ENCODE data around the gene APP.

Gene APP

DNA sequence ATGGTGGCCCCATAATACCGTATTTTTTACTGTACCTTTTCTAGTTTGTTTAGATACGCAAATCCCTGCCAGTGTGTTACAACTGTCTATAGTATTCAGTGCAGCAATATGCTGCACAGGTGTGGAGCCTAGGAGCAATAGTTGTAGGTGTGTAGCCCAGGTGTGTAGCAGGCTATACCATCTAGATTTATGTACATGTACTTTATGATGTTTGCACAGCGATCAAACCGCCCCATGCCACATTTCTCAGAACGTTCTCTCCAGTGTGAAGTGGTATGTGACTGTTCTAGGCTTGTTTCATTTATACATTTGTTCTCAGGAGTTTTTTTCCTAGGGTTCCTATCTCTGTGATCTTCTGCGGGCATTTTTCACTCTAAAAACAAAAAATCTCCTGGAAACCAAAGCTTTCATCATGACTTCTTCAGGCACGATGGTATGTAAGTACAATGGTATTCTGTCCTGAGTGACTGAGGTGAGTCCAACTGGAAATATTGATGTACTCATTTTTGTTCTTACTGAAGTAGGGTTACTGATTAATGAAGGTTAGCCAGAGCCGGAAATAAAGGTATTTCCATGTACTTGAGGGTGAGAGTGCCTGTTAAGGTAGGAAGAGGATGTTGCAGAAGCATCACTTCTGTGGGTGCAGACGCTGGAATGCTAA, 282.8 kb downstream of the APP start:
- in situ Hi-C loops (cut with HindIII; ENCODE audit: low sequenced_read_pairs): no loop called here

DNA sequence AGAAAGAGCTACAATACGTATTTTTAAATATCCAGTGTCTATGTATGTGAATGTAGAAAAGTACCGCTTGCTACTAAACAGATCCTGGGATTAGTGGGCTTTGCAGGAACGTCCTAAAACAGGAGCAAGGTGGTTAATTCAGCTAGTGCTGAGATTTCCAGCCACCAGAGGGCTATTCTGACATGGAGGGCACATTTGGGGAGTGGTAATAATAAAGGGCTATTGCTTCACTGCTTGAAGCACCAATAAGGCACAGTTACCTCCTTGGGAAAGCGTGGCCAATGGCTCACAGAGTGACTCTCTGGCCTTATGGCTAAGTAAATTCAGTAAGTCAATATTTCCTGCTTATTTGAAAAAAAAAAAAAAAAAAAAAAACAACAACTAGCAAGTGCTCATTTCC, 283.4 kb downstream of the APP start:
- in situ Hi-C loops (cut with HindIII; ENCODE audit: low sequenced_read_pairs): no loop called here

DNA sequence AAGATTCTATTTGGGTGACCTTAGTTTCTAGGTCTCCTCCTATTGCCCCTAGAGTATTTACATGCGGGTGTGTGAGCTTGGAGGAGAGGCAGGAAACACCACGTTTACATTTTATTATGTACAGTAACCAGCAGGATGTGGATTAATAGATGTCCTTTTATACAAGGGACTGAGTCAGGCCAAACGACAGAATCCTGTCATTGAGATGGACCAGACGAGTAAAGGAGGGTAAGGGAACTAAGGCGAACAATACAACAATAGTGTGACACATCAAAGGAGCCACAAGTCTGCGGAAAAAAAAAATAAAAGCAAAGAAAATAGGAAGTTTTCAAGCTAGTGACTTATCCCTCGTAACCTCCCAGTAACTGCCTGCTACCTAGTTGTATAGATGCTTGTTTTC, 284.7 kb downstream of the APP start:
- in situ Hi-C loops (cut with HindIII; ENCODE audit: low sequenced_read_pairs): no loop called here

DNA sequence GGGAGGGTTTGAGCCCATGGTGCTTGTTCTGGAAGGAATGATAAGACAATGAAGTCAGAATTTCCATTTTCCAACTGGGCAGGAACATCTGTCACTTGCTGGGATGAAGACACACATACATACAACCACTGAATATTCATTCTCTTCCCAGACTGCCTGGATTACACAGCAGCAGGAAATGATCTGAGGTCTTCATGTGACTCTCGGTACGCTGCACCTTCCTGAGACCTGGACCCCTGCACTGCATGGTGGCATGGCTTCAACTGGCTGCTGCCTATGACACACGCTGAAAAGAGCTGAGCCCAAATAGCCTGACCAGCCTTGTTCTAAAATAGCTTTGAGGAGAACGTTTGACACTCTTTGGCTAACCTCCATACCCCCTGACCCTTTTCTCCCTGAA, 285.2 kb downstream of the APP start:
- in situ Hi-C loops (cut with HindIII; ENCODE audit: low sequenced_read_pairs): no loop called here

DNA sequence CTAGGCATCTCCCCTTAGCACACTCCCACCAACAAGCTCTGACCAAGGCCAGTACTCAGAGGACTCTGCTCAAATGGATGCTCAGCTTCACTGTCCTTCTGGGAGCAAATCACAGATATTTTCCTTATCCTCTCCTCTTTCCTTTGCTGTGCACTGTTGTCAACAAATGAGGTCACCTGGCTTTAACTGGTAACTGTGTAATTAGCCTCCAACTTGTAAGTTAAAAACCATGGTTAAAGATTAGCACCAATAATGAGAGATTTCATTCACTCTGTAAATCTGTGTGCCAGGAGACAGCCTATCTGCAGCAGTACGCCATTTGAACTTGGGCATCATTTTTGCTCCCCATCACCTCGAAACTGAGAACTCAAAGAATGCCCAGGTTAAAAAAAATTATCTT, 286.3 kb downstream of the APP start:
- in situ Hi-C loops (cut with HindIII; ENCODE audit: low sequenced_read_pairs): no loop called here

DNA sequence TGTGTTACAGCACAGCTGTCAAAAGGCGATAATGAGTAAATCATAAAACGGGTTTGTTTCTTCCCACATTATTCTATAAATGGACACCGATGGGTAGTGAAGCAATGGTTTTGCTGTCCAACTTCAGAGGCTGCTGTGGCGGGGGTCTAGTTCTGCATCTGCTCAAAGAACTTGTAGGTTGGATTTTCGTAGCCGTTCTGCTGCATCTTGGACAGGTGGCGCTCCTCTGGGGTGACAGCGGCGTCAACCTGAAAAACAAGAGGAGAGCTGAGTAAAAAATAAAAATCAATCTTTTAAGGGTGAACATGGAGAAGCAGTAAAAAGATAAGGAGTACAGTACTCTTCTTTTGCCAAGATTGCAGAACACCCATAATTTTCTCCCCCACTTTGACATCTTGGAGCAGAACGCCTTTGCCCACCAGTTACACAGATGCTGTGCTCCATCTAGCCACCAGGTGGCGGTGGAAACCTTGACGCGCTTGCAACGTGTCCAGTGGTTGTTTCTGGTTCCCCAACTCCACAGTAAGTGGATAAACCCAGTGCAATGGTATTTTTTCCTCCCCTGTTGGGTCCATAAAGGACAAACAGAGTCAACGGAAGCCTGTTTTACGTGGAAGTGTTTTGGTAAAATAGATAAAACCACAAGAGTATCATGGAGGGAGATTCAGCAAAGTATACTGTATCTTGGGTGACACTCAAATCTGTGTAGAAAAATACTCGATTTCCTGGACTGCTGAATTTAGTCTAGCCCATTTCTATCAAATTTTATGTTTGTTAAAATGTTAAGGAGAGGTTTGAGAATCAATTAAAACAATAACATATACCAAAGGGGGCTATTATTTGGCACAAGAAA, 288.8 kb downstream of the APP start:
- in situ Hi-C loops (cut with HindIII; ENCODE audit: low sequenced_read_pairs): no loop called here

DNA sequence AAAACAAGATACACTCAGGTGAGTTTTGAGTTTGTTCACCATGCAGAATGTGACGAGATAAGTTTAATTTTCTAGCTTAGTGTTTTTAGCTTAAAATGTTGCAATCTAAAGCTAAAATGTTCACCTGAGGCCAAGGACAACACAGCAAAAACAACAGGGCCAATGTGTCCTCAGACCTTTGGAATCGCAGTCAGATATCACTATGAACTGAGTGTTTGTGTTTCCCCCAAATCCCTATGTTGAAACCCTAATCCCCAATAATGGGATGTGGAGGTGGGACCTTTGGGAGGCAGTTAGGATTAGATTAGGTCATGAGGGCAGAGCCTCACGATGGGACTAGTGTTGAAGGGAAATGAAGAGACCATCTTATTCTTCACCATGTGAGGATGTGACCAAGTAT, 291.4 kb downstream of the APP start:
- in situ Hi-C loops (cut with HindIII; ENCODE audit: low sequenced_read_pairs): no loop called here

DNA sequence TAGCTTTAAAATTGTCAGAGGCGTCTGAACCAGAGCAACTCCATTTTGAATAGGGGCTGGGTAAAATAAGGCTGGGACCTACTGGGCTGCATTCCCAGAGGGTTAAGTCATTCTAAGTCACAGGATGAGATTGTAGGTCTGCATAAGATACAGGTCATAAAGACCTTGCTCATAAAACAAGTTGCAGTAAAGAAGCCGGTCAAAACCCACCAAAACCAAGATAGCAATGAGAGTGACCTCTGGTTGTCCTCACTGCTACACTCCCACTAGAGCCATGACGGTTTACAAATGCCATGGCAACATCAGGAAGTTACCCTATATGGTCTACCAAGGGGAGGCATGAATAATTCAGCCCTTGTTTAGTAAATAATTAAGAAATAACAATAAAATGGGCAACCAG, 292.2 kb downstream of the APP start:
- in situ Hi-C loops (cut with HindIII; ENCODE audit: low sequenced_read_pairs): no loop called here

DNA sequence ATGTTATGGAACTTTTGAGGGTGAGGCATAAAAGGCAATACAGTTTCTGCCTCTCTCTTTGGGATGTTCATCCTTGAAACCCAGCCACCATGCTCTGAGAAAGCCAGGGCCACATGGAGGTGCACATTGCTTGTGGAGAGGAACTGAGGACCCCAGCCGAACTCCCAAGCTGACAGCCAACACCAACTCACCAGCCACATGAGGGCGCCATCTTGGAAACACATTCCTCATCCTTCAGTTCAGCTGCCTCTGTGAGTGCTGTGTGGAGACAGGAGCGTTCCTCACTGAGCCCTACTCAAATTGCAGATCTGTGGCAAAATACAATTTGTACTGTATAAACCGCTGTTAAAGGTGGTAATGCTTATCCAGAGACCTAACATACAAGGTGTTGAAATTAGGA, 298.3 kb downstream of the APP start:
- in situ Hi-C loops (cut with HindIII; ENCODE audit: low sequenced_read_pairs): no loop called here

DNA sequence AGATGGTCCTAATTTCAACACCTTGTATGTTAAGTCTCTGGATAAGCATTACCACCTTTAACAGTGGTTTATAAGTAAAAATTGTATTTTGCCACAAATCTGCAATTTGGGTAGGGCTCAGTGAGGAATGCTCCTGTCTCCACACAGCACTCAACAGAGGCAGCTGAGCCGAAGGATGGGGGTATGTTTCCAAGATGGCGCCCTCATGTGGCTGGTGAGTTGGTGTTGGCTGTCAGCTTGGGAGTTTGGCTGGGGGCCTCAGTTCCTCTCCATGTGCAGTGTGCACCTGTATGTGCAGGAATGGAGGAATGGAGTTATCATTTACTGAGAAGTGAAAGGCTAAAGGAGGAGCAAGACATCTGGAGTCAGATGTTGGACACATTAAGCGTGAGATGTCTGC, 299.0 kb downstream of the APP start:
- in situ Hi-C loops (cut with HindIII; ENCODE audit: low sequenced_read_pairs): no loop called here

DNA sequence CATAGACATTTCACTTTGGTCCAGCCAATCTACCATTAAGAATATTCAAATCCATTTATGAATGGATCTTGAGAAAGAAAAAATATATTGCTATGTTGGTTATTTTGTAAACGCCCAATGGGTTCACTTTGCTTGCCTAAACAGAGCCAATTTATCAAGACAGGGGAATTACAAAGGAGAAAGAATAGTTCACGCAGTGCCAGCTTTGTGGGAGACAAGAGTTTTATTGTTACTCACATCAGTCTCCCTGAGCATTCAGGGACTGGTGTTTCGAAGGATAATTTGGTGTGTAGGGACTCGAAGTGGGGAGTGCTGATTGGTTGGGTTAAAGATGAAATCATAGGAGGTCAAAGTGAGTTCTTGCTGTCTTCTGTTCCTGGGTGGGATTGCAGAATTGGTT, 300.5 kb downstream of the APP start:
- in situ Hi-C loops (cut with HindIII; ENCODE audit: low sequenced_read_pairs): no loop called here

DNA sequence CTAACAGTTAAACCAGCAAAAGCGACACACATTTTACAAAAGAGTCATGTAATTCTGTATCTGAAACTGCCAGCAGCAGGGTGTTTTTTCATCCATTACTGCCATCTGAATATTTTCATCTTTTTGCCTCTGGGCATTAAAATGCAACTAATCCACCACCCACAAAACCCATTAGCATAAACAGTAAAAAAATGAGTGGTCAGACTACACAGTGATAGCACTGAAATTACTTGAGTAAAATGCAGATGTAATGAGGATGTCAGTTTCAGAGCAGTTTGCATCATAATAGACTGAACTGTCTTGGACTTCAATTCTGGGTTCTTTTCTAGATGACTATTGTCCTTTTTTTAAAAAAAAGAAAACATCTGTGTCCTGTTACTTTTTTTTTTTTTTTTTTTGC, 303.5 kb downstream of the APP start:
- in situ Hi-C loops (cut with HindIII; ENCODE audit: low sequenced_read_pairs): loop anchor here (5.0 kb wide), 1 partner anchor 40 kb away; no protein-coding TSS in a partner anchor

DNA sequence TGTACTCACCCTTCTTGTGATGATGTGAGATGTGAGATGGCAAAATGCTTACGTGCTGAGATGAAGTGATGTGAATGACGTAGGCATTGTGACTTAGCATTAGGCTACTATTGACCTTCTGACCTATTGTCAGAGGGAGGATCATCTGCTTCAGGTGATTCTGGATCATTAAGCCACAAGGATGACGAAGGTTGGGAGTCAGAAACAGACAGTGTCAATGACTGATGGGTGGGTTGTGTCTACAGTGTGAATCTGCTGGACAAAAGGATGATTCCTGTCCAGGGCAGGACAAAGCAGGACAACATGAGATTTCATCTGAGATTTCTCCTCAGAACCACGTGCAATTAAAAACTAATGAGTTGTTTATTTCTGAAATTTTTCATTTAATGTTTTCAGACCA, 306.8 kb downstream of the APP start:
- in situ Hi-C loops (cut with HindIII; ENCODE audit: low sequenced_read_pairs): no loop called here

DNA sequence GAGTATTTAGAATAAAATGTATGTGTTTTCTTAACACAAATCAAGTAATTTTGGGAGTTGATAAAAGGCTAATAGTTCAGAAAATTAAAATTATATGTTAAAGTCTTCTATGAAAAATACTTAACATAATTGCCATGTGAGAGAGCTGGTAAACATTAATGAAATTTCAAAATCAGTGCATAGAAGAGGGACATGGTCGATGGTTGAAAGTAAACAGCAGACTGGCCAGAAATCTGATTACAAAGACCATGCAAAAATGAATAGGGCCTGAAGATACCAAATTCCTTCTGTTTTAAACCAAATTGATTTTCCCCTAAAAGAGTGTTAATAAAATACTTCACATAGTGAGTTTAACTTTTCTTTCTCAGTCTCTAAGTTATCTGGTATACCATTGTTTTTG, 307.5 kb downstream of the APP start:
- in situ Hi-C loops (cut with HindIII; ENCODE audit: low sequenced_read_pairs): no loop called here

DNA sequence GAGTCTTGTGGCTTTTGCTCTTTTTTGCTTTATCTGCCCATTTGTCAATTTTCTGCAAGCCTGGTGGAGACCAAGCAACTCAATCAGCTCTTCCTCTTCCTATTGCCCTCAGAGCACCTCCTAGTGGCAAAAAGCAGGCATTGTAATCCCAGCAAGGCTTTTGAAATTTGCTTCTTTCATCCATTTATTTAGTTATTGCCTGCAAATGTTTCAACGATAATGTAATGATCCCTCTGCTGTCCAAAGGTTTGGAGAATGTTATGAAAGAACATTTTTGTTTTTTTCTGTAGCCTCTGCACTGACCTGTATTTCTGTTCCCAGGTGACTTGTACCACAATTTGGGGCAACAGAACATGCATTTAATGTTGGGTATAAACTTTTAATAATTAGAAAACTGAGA, 308.0 kb downstream of the APP start:
- in situ Hi-C loops (cut with HindIII; ENCODE audit: low sequenced_read_pairs): no loop called here

DNA sequence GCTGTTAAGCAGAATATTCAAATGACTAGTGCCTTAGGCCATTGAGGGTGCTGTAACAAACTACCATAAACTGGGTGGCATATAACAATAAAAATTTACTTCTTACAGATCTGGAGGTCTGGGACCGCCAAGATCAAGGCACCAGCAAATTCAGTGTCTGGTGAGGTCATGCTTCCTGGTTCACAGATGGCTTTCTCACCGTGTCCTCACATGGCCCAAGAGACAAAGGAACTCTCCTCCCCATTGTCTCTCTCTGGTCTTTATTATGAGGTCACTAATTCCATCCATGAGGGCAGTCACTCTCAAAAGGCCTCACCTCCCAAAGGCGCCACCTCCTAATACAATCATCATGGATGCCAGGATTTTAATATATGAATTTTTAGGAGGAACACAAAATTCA, 308.5 kb downstream of the APP start:
- in situ Hi-C loops (cut with HindIII; ENCODE audit: low sequenced_read_pairs): no loop called here

DNA sequence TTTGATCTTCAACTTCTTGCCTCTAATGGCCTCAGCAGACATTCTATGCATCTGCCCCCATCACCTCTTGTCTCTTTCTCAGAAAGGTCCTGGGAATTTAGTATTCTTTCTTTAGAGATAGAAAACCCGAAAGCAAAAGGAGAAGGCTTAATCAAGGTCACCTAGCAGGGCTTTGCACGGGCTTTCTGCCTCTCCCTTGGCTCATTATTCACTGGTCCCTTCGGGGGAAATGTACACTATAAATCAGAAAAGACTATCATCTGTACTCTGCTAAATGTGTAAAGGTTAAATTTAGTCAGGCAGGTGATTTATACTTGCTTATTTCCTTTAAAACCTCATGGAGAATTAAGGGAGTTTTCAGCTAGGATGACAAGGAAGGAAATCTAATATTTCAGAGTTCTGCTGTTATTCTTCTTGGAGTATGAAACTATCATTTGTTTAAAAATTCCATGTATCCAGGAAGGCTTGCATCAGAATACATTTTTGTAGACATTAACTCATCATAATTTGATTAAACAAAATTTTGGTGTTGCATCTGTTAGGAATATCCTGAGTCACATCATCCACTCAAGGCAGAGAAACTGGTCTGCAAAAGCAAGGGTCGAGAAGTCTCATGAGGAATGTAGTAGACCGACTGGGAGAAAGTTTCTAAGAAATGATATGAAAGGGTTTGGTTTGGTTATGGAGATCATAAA, 311.2 kb downstream of the APP start:
- in situ Hi-C loops (cut with HindIII; ENCODE audit: low sequenced_read_pairs): no loop called here

DNA sequence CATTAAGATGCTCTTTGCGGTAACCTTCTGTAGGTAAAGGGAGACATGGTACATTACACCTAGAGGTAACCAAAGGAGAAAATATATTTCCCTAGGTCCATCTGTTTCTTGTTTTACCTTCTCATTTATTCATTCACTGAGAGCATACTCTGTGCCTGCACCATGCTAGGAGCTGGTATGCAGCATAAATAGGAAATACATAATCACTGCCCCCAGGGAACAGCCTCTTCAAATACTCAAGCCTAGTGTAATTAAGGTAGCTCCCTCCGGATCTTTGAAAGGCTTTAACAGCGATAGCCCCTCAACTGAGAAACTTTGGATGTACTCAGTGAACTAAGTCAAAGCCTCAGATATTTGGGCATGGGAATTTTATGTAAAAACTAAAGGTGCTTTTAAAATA, 312.2 kb downstream of the APP start:
- in situ Hi-C loops (cut with HindIII; ENCODE audit: low sequenced_read_pairs): no loop called here

DNA sequence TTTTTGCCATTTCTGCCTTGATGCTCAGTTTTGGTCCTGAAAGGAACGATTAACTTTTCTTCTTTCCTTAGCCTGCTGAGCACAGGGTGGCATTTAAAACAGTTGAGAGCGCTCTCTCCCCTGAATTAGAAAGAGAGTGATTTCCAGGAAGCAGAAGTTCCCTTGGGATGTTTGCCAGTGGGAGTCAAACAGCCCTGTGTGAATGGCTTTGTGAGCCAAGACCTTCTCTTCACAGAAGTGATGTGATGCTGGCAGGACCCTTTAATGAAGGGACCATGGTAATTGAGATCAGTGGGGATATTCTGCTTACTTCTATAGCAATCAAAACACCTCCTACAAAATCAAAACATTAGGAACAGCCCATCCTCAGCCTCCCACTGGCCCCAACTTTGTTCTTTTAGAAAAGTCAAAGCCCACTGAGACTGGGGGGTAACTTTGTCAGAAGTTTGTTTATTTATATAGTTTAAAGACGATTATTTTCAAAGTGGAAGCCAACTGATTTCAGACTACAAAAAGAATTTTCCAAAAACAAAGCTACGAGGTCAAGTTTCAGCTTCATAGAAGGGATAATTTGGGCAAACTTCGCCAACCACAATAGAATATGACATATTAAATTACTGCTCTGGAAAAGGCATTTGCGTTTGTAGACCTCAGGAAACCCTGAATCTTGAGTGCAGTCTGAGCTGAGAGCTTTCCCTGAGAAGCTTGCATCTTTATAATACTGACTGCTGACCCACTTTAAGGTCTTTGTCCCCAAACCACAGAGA, 313.1 kb downstream of the APP start:
- in situ Hi-C loops (cut with HindIII; ENCODE audit: low sequenced_read_pairs): no loop called here

DNA sequence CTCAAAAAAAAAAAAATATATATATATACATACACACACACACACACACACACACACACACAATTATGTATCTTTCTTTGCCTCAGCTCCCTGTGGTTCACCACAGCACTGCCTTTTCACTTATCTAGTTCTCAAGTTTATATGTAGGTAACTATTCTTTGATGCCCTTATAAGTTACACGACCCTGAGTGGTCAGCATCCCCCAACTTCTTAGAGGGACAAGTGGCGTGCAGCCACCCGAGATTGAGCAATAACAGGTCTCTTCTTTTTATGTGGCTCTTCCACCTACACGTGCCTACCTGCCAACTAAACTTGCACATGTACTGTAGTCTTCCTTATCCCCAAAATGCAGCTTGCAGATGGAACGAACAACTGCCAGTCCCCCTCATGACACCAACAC, 315.0 kb downstream of the APP start:
- in situ Hi-C loops (cut with HindIII; ENCODE audit: low sequenced_read_pairs): no loop called here

DNA sequence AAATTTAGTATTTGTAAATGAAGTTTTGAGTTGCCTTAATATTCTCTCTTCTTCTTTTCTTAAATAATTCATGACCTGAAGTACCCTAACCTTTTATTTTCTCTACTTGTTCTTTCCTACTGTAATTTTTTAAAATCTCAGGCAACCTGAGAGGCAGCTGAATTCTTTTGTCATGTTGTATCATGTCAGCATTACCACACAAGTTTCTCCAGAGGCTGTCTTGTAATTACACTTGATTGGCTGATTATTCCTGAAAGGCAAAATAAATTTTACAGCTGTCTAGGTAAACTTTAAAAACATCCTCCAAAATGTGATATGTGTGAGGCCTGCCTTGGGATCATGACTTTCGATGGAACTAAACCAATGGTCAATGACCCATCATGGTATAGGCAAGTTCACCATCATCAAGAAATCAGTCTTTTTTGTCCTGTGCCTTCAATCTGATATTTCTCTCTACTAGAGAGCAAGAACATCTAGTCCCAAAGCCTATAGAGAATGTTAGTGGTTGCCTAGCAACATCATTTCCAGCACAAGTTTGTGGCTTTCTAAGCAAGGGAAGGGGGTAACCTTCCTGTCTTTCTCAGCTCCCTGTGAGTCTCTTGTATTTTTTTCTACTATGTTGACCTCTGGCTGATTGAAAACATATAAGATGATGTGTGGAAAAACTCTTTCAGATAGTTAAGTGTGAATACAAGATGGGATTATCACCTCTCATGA, 320.3 kb downstream of the APP start:
- in situ Hi-C loops (cut with HindIII; ENCODE audit: low sequenced_read_pairs): no loop called here
